Smooth muscle cell (in vitro differentiated cells): ENCODE results near the gene CCDC194. TPM values are rescaled to one million over a fixed set of nuclear protein-coding genes. Genes with fewer than 3 reads are reported as not detected.

ENCODE experiments used
- DNase-seq: peaks from one replicate; lab custom pipeline; 2025; ENCODE audit not compliant: unreplicated experiment; lab: John Stamatoyannopoulos, UW
- H2AFZ ChIP-seq: fragments of 200-600 bp; sonication (generic); 2 replicates; pipeline ENCODE4 v1.6.0; 2016; ENCODE audit warnings: antibody characterized with exemption, low read depth, mild to moderate bottlenecking
- H3F3A ChIP-seq: fragments of 200-600 bp; sonication (generic); 2 replicates; pipeline ENCODE4 v1.6.0; 2017; ENCODE audit warnings: antibody characterized with exemption, low read depth
- H3K27ac ChIP-seq: fragments of 200-600 bp; sonication (generic); 2 replicates; pipeline ENCODE4 v1.5.1; 2016; ENCODE audit warnings: low read depth, mild to moderate bottlenecking
- H3K27me3 ChIP-seq: fragments of 200-600 bp; sonication (generic); 2 replicates; pipeline ENCODE4 v1.6.1; 2016; ENCODE audit warnings: low read depth, mild to moderate bottlenecking
- H3K36me3 ChIP-seq: fragments of 200-600 bp; sonication (generic); 2 replicates; pipeline ENCODE4 v1.5.1; 2016; ENCODE audit warnings: low read depth
- H3K4me1 ChIP-seq: fragments of 200-600 bp; sonication (generic); 2 replicates; pipeline ENCODE4 v1.5.1; 2016; ENCODE audit warnings: low read depth
- H3K4me2 ChIP-seq: fragments of 200-600 bp; sonication (generic); 2 replicates; pipeline ENCODE4 v1.6.0; 2016; ENCODE audit warnings: mild to moderate bottlenecking
- H3K4me3 ChIP-seq: fragments of 200-600 bp; sonication (generic); 2 replicates; pipeline ENCODE4 v1.5.1; 2016; ENCODE audit warnings: mild to moderate bottlenecking
- H3K79me2 ChIP-seq: fragments of 200-600 bp; sonication (generic); 2 replicates; pipeline ENCODE4 v1.6.0; 2016; ENCODE audit warnings: low read depth, mild to moderate bottlenecking
- H3K9ac ChIP-seq: fragments of 200-600 bp; sonication (generic); 2 replicates; pipeline ENCODE4 v1.6.0; 2016; ENCODE audit warnings: low read depth
- H3K9me3 ChIP-seq: fragments of 200-600 bp; sonication (generic); replicated peaks from 2 replicates; pipeline ENCODE4 v1.5.1; 2016; ENCODE audit warnings: low read depth
- H4K20me1 ChIP-seq: fragments of 200-600 bp; sonication (generic); 2 replicates; pipeline ENCODE4 v1.6.0; 2016; ENCODE audit warnings: low read depth
- CTCF ChIP-seq: fragments of 200-600 bp; sonication (generic); IDR thresholded peaks from 2 replicates; pipeline ENCODE4 v1.5.1; 2017; ENCODE audit warnings: borderline replicate concordance, mild to moderate bottlenecking, antibody characterized with exemption; ENCODE audit not compliant: insufficient read depth, poor library complexity, severe bottlenecking
- WGBS: methylation state at CpG from one replicate; pipeline ENCODE4 v1.1.7; 2016; ENCODE audit warnings: low lambda C conversion rate; 5-methylcytosine and 5-hydroxymethylcytosine counted together
- polyA plus RNA-seq: library from polyadenylated mRNA; unstranded; fragments of >200 nt; fragmentation: Nextera tagmentation; extraction: Ambion mirVana; gene quantifications from 2 replicates; pipeline ENCODE4 v1.2.1, GENCODE V29; 2016
- total RNA-seq: library from RNA; depleted of rRNA; stranded (reverse); fragments of >200 nt; gene quantifications from 2 replicates; pipeline ENCODE4 v1.2.3, GENCODE V29; 2014

CCDC194 gene
- total and polyA plus RNA-seq, 2 experiments from 2014 or later: not detected

DNA sequence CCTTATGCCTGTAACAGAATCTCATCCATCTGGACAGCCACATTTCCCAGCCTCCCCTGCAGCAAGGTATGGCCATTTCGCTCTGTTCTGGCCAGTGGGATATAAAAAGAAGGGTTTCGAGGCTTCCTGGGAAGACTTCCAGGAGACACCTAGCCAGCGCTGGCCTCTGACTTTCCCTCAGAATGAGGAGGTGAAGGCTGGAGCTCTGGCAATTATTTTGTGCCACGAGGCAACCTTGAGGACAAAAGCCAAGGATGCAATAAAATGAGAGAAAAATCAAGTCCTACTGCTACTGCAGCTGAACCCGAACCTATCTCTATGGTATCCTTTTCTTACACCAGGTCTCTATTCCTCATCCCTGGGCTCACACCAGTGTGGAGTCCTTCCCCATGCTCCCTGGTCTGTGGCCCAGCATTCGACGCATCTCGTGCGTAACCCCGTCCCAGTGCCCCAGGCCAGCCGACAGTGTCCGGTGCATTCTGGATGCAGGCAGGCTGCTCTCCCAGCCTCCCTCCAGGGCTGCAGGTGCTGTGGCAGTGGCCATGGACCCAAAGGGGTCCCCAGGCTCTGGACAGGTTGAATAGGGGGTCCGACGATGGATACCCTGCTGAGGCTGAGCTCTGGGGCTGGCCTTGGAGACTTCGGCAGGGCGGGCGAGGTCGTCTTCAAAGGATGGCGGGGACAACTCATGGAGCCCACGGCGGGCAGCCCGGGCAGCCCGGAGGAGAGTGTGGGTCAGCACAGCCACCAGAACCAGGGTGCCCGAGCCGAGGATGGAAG is 42.3 kb upstream of the CCDC194 start:
- H3F3A ChIP-seq: no peaks in the 10 kb centered on the region

GRCh38 chr19:17435218-17435617 is 41.2 kb upstream of the CCDC194 start:
- no peak overlapping the region for H3K4me2 ChIP-seq
- no peaks in the 10 kb centered on the region for H3K79me2 ChIP-seq
- no peak overlapping the region for H3K27ac ChIP-seq
- no peak overlapping the region for H3K4me3 ChIP-seq
- H3K4me1 ChIP-seq: no peaks in the 10 kb centered on the region
- H3K9me3 ChIP-seq: no peaks in the 10 kb centered on the region
- H3K27me3 ChIP-seq: no peaks in the 10 kb centered on the region
- 94% methylated on average over 7 of the region's 7 CpGs for WGBS
- no peaks in the 10 kb centered on the region for H3K36me3 ChIP-seq
- H2AFZ ChIP-seq: no peak overlapping the region
- H3F3A ChIP-seq: no peaks in the 10 kb centered on the region
- DNase-seq: no peak
- H4K20me1 ChIP-seq: no peaks in the 10 kb centered on the region
- H3K9ac ChIP-seq: no peak overlapping the region
- TF ChIP-seq CTCF: no peak

More for the DNA sequence above, 42.3 kb upstream of the CCDC194 start:
- Histone ChIP-seq H4K20me1 (no peaks in the 10 kb centered on the region), H2AFZ (no peak overlapping the region), H3K4me1 (no peaks in the 10 kb centered on the region), H3K36me3 (no peaks in the 10 kb centered on the region), H3K4me2 (no peak overlapping the region), H3K27me3 (no peaks in the 10 kb centered on the region), H3K9me3 (no peaks in the 10 kb centered on the region), H3K27ac (no peak overlapping the region), H3K9ac (no peak overlapping the region), H3K4me3 (no peak overlapping the region), H3K79me2 (no peaks in the 10 kb centered on the region)
- DNase-seq: no peak
- 96% methylated on average over 25 of the region's 25 CpGs for WGBS
- TF ChIP-seq CTCF: no peak

DNA sequence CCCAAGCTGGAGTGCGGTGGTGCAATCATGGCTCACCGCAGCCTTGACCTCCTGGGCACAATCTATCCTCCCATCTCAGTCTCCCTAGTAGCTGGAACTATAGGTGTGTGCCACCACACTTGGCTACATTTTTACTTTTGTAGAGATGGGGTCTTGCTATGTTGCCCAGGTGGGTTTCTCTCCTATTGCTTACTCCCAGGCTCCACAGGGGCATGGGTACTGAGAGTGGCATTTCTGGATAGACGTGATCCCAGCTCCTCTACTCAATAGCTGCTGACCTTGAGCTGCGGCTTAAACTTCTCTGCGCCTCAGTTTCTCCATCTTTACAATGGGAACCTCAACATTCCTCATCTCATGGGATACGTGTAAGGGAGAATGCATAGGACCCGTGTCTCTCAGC is 37.4 kb upstream of the CCDC194 start:
- no peaks in the 10 kb centered on the region for H3K4me1 ChIP-seq
- no peak for TF ChIP-seq CTCF
- no peaks in the 10 kb centered on the region for H3K79me2 ChIP-seq
- H4K20me1 ChIP-seq: no peaks in the 10 kb centered on the region
- no peak overlapping the region for H3K27ac ChIP-seq
- H3K27me3 ChIP-seq: no peaks in the 10 kb centered on the region
- no peak overlapping the region for H3K4me2 ChIP-seq
- no peaks in the 10 kb centered on the region for H3F3A ChIP-seq
- no peak for DNase-seq
- H3K36me3 ChIP-seq: no peaks in the 10 kb centered on the region
- no peaks in the 10 kb centered on the region for H3K9me3 ChIP-seq
- no peak overlapping the region for H3K4me3 ChIP-seq
- no peak overlapping the region for H2AFZ ChIP-seq
- no peak overlapping the region for H3K9ac ChIP-seq
- 92% methylated on average over 7 of the region's 7 CpGs for WGBS

GRCh38 chr19:17429641-17430113 is 35.7 kb upstream of the CCDC194 start:
- WGBS: 83% methylated on average over 17 of the region's 17 CpGs

More at GRCh38 chr19:17429641-17430113, 35.7 kb upstream of the CCDC194 start:
- Histone ChIP-seq H3K27ac (no peak overlapping the region), H3K79me2 (no peaks in the 10 kb centered on the region), H3F3A (no peaks in the 10 kb centered on the region), H3K4me1 (no peaks in the 10 kb centered on the region), H4K20me1 (no peaks in the 10 kb centered on the region), H3K9me3 (no peaks in the 10 kb centered on the region), H3K4me2 (no peak overlapping the region), H3K9ac (no peak overlapping the region), H3K4me3 (no peak overlapping the region), H3K36me3 (no peaks in the 10 kb centered on the region), H2AFZ (no peak overlapping the region), H3K27me3 (no peaks in the 10 kb centered on the region)
- no peak for DNase-seq
- TF ChIP-seq CTCF: no peak
